Measurements from ENCODE around the gene MRPL32.

DNA sequence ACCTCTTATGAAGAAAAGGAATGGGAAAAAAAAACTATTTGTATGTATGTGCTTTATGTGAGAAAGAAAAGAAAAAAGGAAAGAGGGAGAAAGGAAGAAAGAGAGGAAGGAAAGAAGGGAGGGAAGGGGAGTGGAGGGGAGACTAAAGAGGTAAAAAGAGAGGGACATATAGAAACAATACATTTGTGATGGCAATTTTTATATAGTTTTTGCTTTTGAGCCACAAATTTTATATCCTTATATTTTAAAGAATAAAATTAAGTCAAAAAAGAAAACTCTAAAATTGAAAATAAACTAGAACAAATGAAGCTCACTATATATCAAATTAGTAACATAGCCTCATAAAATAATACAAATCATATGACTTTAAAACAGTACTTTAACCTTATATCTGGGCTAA lies 31.3 kb upstream of the MRPL32 start:
- TF ChIP-seq POLR2A (IDR thresholded peaks at IDR 0.05), result no peak
- TF ChIP-seq, protein P1, sequence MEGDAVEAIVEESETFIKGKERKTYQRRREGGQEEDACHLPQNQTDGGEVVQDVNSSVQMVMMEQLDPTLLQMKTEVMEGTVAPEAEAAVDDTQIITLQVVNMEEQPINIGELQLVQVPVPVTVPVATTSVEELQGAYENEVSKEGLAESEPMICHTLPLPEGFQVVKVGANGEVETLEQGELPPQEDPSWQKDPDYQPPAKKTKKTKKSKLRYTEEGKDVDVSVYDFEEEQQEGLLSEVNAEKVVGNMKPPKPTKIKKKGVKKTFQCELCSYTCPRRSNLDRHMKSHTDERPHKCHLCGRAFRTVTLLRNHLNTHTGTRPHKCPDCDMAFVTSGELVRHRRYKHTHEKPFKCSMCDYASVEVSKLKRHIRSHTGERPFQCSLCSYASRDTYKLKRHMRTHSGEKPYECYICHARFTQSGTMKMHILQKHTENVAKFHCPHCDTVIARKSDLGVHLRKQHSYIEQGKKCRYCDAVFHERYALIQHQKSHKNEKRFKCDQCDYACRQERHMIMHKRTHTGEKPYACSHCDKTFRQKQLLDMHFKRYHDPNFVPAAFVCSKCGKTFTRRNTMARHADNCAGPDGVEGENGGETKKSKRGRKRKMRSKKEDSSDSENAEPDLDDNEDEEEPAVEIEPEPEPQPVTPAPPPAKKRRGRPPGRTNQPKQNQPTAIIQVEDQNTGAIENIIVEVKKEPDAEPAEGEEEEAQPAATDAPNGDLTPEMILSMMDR (IDR thresholded peaks at IDR 0.05), result no peak
